Thyroid gland (tissue), 4 donors: Measurements from ENCODE around the gene MLXIPL.

Source experiments
- CTCF ChIP-seq, 6 experiments: fragments of 200-600 bp in 3 of 6; fragments of 450-650 bp in 3 of 6; sonication (generic) in 3 of 6; IDR thresholded peaks; one replicate each; pipeline ENCODE4 v1.5.1; 2016 to 2019; ENCODE audit warnings: antibody characterized with exemption in 6 of 6, mild to moderate bottlenecking in 2 of 6, inconsistent platforms in 1 of 6, moderate library complexity in 1 of 6
- POLR2A ChIP-seq, 2 donors: fragments of 450-650 bp; IDR thresholded peaks; one replicate each; pipeline ENCODE4 v1.6.1; 2017; ENCODE audit warnings: antibody characterized with exemption in 2 of 2, mild to moderate bottlenecking in 2 of 2, moderate library complexity in 1 of 2

- TF ChIP-seq CTCF (IDR thresholded peaks at IDR 0.05) = no peak
- no peak for TF ChIP-seq POLR2A (IDR thresholded peaks at IDR 0.05)
Measured at GRCh38 chr7:73599916-73600315, 24.4 kb downstream of the MLXIPL start.
